Stimulated activated CD8-positive, alpha-beta memory T cell treated with anti-CD3 and anti-CD28 coated beads, Interleukin-15, amount 100 ng/mL, for 4 hours (primary cell): Measurements from ENCODE around the gene BBS10.
"Not testable (repeated sequence)": the region's sequence is repeated elsewhere in the genome, so short reads cannot be mapped to it uniquely, and the experiment has no call there.

Experiments used
- DNase-seq, 2 donors: peaks; one replicate each; pipeline ENCODE4 v3.0.0-alpha.2; 2020; ENCODE audit warnings: low read depth in 2 of 2

Gene BBS10

GRCh38 chr12:76348079-76348901 is at the start of gene BBS10:
Gene BBS10 (minus strand): TSS chr12:76348415. CDS start chr12:76348358, 57 bp downstream.
- peak; percentile 67 to 72 for DNase-seq

DNA sequence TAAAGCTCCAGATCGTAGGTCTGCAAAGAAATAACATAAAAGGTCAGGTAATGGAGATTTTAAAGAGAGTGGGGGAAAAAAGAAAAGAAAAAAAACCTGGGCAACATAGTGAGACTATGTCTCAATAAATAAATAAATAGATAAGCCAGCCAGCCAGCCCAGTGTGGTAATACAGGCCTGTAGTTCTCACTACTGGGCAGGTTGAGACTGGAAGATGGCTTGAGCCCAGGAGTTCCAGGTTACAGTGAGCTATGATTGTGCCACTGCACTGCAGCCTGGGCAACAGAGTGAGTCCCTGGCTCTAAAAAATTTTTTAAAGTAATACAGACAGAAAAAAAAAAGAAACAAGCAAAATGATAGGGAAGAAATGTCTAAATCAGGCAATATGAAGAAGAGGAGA is 43.2 kb upstream of the BBS10 start:
- no peak for DNase-seq

DNA sequence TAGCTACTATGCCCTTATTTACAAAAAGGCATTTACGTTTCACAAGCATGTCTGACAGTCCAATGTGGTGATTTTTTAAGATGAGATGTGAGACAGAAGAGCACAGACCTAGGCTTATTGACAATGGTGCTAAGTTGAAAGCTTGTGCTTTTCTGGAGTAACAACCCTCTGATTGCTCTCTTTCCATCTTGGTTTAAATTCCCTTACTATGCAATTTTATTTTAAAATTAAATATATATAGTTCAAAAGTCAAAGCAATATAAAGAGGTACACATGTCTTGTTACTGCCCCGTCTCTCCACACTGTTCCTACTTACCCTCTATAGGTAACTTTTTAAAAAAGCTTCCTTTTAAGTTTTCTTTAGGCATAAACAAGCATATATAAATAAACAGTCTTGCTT is 39.4 kb upstream of the BBS10 start:
- no peak for DNase-seq

- DNase-seq, result no peak
These were observed 36.3 kb upstream of the BBS10 start for GRCh38 chr12:76384560-76384959.

DNA sequence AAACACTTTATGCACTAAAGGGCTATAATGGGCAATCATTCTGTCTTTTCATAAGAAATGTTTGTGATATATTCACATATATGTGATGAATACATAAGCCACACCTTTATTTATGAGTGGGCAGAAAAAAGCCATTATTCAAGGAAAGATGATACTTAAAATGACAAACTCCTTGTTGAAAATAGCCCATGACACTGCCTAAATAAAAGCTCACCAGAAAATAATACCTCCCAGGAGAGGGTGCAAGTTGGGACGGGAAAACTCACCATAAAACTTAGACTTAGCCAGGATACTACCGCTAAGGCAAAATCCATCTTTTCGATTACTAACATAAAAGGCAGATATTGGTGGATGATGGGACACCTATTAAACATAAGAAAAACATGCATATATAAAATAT is 35.8 kb upstream of the BBS10 start:
- DNase-seq, result no peak

DNA sequence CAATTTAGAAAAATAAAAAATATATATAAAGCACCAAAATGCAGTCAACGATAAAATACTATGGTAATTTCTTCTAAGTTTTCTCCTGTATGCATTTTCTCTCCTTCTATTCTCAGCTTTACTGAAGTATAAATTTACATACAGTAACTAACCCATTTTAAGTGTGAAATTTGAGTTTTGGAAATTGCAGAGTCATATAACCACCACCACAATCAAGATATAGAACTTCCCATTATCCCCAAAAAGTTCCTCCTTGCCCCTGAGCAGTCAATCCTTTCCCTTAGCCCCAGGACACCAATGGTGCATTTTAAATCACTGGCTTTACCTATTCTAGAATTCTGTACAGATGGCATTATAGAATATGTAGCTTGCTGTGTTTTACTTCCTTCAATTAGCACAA is 31.0 kb upstream of the BBS10 start:
- no peak for DNase-seq

- not testable (repeated sequence) for DNase-seq
These were observed 28.7 kb upstream of the BBS10 start for GRCh38 chr12:76376876-76377275.

DNA sequence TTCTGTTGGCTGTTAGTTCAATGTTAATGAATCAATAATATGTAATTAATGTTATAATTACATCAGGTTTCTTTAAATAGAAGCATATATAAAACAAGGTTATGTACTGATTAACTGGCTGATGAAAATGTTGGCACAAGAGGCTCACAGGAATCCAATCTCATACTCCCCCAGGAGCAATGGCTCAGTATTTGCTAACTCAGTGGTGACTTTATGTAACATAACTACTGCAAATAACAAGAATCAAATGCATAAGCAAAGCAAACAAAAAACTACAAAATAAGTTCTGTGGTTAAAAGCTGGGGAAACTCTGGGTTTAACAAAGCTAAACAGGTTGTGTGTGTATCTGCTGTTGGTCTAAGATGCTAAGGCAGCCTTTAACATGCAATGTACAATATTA is 27.7 kb upstream of the BBS10 start:
- DNase-seq, result no peak

- no peak for DNase-seq
These were observed 27.3 kb upstream of the BBS10 start for GRCh38 chr12:76375470-76375869.

- no peak for DNase-seq
These were observed 26.3 kb upstream of the BBS10 start for GRCh38 chr12:76374386-76375020.

- no peak for DNase-seq
These were observed 20.0 kb upstream of the BBS10 start for GRCh38 chr12:76368230-76368629.

DNA sequence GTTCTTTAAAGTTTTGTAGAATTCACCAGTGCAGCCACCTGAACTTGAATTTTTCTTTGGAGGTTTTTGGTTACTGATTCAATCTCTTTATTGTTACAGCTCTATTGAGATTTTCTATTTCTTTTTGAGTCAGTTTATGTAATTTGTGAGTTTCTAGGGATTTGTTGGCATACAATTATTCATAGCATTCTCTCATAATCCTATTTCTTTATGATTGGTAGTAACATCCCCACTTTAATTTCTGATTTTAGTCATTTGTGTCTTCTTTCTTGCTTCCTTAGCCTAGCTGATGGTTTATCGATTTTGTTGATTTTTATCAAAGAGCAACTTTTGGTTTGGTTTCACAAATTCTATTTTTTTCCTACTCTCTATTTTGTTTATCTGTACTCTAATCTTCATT is 17.9 kb upstream of the BBS10 start:
- DNase-seq, result no peak

GRCh38 chr12:76364131-76364530 is 15.9 kb upstream of the BBS10 start:
- not testable (repeated sequence) for DNase-seq

- no peak for DNase-seq
These were observed 12.1 kb upstream of the BBS10 start for GRCh38 chr12:76360316-76360715.

- no peak for DNase-seq
These were observed 7.9 kb upstream of the BBS10 start for GRCh38 chr12:76356071-76356470.

DNA sequence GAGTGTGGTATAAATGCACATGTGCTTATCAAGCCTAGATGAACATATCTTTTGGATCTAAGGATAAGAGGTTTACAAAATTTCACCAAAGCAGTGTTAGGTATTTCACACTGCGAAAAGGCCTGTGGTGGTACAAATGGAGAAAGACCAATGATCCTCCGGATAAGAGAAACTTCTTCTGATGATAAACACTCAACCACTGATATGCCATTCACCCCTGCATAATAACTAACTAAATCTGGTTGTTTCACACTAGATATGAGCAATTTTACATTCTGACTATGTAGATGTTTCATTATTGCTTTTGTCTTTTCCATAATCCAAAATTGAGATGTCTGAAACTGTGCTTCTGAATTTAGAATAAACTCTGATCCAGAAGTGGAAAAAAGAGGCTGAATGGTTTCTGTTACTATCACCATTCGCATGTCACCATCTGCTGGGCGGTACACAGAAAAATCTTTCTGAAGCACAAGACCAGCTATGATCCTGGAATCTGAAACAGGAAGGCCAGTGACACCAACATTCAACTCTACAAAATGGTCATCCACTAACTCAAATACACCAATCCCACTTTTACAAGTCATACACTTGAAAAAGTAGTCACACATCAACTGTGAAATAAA is 1.3 kb downstream of the BBS10 start:
- no peak for DNase-seq

DNA sequence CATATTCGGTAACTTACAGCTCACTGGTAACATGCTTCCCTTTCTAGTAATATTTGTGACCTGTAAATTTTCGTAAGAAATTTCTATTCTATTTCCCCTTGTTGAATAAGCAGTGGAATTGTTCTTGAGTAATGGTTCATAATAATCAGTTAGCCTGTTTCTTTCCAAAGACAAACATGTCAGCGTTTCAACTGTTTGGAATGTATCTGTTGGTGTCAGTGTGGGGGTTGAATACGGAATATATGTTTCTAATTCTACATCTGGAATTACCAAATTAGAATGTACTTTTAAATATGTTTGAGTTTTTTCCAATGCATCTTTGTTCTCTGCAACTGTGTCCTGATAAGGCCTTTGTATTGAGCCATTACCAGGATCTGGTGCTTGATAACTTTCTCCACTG is 2.0 kb downstream of the BBS10 start:
- DNase-seq, result no peak

GRCh38 chr12:76345569-76345968 is 2.6 kb downstream of the BBS10 start:
- DNase-seq, result no peak

GRCh38 chr12:76341436-76342030 is 6.7 kb downstream of the BBS10 start:
- no peak for DNase-seq

DNA sequence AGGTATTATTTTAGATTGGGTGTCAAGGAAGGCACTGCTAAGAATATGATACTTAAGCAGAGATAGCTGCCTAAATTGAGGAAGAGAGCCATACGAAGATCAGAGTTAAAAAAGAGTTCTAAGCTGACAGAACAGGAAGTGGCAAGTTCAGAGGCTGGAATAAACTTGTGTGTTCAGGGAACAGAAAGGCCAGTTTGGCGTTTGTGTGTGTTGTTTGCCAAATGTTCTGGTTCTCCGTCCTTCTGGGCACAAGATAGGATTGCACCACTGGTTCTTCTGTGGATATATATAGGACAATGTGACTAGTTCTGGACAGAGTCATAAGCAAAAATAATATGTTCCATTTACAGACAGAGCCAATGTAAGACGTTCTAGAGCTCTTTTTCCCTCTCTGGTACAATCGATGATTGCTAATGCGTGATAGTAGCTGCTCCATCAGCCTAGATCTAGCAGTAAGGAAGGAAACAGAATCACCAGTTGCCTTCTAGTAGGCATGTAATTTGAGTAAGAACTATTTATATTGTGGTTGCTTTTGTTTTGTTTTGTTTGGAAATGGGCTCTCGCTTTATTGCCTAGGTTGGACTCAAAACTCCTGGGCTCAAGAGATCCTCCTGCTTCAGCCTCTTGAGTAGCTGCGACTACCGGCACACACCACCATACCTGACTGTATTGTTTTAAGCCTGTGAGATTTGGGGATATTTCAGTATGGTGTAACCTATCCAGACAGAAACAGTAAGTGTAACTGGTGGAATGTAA is 7.4 kb downstream of the BBS10 start:
- no peak for DNase-seq

GRCh38 chr12:76337583-76337982 is 10.6 kb downstream of the BBS10 start:
- DNase-seq, result no peak

DNA sequence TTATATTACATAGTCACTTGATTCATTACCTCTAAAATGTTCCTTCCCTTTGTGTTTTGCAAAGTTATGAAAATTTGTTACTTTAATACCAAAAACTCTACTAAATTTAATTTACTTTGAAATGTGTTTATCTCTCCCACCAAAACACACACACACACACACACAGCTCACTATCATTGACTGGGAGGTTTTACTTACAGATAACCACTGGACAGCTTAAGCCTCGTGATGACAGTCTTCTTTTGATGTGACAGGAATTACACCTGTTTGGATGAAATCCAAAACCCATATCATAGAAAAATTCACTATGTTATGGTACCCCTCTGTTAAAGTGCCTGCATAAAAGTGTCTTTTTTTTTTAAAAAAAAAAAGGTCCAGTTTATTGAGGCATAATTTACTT is 15.6 kb downstream of the BBS10 start:
- no peak for DNase-seq
